Measurements from ENCODE around the gene ARHGEF11.

Gene ARHGEF11

GRCh38 chr1:156892190-156893047 lies 153.1 kb downstream of the ARHGEF11 start:
- DNase-seq = peak; percentile 91

GRCh38 chr1:156889802-156890580 lies 155.6 kb downstream of the ARHGEF11 start:
- peak; percentile 68 for DNase-seq

GRCh38 chr1:156887734-156888133 lies 157.8 kb downstream of the ARHGEF11 start:
- no peak for DNase-seq

GRCh38 chr1:156887317-156887716 lies 158.2 kb downstream of the ARHGEF11 start:
- no peak for DNase-seq

DNA sequence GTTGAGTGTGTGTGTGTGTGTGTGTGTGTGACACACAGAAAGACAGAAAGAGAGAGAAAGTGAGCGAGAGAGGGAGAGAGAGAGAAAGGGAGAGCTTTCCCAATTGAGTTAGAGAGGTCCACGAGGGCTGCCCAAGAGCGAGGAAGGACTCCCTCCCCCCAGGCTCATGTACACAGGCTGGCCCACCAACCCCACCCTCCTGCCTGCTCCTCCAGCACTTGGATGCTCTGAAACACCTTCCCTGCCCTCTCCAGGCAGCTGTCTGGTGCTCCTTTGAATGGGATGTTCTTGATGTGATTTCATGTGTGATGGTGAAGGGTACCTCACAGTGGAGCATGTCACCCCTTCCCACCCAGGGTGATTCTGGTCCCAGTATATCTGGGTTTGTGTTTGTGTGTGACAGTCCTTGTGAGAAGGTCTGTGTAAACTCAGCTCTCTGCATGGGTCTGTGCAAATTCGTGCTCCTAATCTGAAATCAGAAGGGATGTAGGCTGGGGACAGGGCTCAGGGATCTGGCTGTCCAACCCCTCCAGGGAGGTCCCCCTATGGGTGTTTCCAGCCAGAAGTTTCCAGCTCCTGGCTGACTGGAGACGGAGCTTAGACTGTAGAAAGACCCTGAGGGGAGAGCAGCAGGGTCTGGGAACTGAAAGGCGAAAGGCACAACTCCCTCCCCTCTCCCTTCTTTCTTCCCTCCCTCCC lies 158.8 kb downstream of the ARHGEF11 start:
- DNase-seq = no peak

GRCh38 chr1:156885880-156886355 lies 159.6 kb downstream of the ARHGEF11 start:
- no peak for DNase-seq

DNA sequence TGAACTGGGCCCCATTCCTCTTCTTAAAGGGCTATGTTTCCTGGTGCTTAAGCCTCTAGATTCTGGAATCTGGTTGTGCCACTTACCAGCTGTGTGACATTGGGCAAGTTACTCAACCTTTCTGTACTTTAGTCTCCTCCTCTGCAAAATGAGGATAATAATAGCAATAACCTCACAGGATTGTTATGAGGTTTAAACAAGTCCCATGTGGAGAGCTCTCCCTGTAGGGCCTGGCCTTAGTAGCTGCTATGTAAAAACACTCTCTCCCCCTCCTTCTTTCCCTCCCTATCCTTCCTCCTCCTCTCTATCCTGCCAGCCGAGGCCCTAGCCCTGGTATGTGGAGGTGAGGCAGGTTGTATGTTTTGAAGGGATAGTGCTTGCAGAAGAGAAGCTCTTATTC lies 160.2 kb downstream of the ARHGEF11 start:
- DNase-seq = no peak
